Gastroesophageal sphincter (tissue), 4 donors: Measurements from ENCODE around the gene FUT8. TPM values are rescaled to one million over a fixed set of nuclear protein-coding genes. Genes with fewer than 3 reads are reported as not detected.

Experiments used
- ATAC-seq: fragments of 150-250 bp; one replicate; pipeline ENCODE4 v1.9.1; 2016; ENCODE audit warnings: mild to moderate bottlenecking, moderate library complexity
- H3K27ac ChIP-seq, 4 donors: fragments of 200-600 bp; sonication (generic) in 3 of 4; 1 replicate in 3 of 4; 2 replicates in 1 of 4; pipeline ENCODE4 v1.5.1; 2016 to 2019
- H3K27me3 ChIP-seq: fragments of 200-600 bp; sonication (generic); one replicate; pipeline ENCODE4 v1.5.1; 2019
- H3K36me3 ChIP-seq, 2 donors: fragments of 200-600 bp; sonication (generic); one replicate each; pipeline ENCODE4 v1.5.1; 2019; ENCODE audit warnings: control low read depth in 1 of 2
- H3K4me1 ChIP-seq, 3 donors: fragments of 200-600 bp; sonication (generic); 1 replicate in 2 of 3; 2 replicates in 1 of 3; pipeline ENCODE4 v1.5.1; 2016 to 2019; ENCODE audit warnings: control low read depth in 2 of 3
- H3K4me3 ChIP-seq, 2 donors: fragments of 200-600 bp; sonication (generic); one replicate each; pipeline ENCODE4 v1.5.1; 2019; ENCODE audit warnings: mild to moderate bottlenecking in 1 of 2, moderate library complexity in 1 of 2
- H3K9me3 ChIP-seq, 3 donors: fragments of 200-600 bp; sonication (generic); one replicate each; pipeline ENCODE4 v1.5.1; 2017 to 2019; ENCODE audit warnings: control low read depth in 2 of 3
- EP300 ChIP-seq: sonication (generic); formaldehyde crosslinking; IDR thresholded peaks from one replicate; pipeline ENCODE4 v1.6.1; 2017; ENCODE audit warnings: antibody characterized with exemption, mild to moderate bottlenecking
- POLR2A ChIP-seq, 2 donors: fragments of 450-650 bp; IDR thresholded peaks; one replicate each; pipeline ENCODE4 v1.6.1; 2017; ENCODE audit warnings: antibody characterized with exemption in 2 of 2, mild to moderate bottlenecking in 2 of 2, moderate library complexity in 1 of 2
- POLR2AphosphoS5 ChIP-seq: sonication (generic); formaldehyde crosslinking; IDR thresholded peaks from one replicate; pipeline ENCODE4 v1.6.1; 2017; ENCODE audit warnings: antibody characterized with exemption
- WGBS, 2 donors: methylation state at CpG; one replicate each; pipeline ENCODE4 v1.1.5; 2018; ENCODE audit warnings: low coverage in 1 of 2; 5-methylcytosine and 5-hydroxymethylcytosine counted together
- total RNA-seq, 4 donors: library from RNA; depleted of rRNA; stranded (reverse); fragments of >200 nt; gene quantifications; one replicate each; pipeline ENCODE4 v1.1.0, GENCODE V29; 2016
- TF ChIP-seq, protein P1 (sequence below), 4 experiments: fragments of 200-600 bp in 2 of 4; fragments of 450-650 bp in 2 of 4; sonication (generic) in 1 of 4; IDR thresholded peaks; one replicate each; pipeline ENCODE4 v1.5.1; 2017 to 2019; ENCODE audit warnings: antibody characterized with exemption in 4 of 4, mild to moderate bottlenecking in 2 of 4, moderate library complexity in 2 of 4

FUT8 gene
- total RNA-seq, 4 donors from 2014 or later: 16.9 to 35.2 (median 30.8) TPM

DNA sequence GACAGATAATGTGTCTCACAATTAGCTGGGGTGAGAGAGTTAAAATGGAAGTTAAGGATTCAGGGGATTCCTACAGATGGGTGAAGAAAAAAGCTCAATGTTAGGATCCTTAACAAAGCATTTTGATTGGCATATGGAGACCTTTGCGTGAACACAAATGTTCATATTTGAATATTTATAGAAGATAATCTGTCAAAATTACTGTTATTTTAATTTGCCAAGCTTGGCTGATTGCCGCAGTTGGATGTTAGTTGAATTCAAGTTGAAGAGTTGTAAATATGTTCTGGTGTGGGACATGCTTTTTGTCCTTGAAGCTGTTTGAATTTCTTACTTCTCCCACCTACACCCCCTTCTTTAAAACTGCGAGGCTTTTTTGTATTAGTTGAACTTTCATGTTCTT is 91.2 kb downstream of the FUT8 start:
- 73 to 82% methylated on average over 3 of the region's 3 CpGs for WGBS, 2 donors
- TF ChIP-seq, protein P1, sequence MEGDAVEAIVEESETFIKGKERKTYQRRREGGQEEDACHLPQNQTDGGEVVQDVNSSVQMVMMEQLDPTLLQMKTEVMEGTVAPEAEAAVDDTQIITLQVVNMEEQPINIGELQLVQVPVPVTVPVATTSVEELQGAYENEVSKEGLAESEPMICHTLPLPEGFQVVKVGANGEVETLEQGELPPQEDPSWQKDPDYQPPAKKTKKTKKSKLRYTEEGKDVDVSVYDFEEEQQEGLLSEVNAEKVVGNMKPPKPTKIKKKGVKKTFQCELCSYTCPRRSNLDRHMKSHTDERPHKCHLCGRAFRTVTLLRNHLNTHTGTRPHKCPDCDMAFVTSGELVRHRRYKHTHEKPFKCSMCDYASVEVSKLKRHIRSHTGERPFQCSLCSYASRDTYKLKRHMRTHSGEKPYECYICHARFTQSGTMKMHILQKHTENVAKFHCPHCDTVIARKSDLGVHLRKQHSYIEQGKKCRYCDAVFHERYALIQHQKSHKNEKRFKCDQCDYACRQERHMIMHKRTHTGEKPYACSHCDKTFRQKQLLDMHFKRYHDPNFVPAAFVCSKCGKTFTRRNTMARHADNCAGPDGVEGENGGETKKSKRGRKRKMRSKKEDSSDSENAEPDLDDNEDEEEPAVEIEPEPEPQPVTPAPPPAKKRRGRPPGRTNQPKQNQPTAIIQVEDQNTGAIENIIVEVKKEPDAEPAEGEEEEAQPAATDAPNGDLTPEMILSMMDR (IDR thresholded peaks at IDR 0.05): no peak
- TF ChIP-seq EP300 (no peak), POLR2A (IDR thresholded peaks at IDR 0.05) (no peak)
- no peaks in the 10 kb centered on the region for H3K9me3 ChIP-seq
- no peak overlapping the region for H3K27ac ChIP-seq
- H3K4me1 ChIP-seq: peaks cover 0 to 20% (median 0%) of the 10 kb centered on the region in 3 donors
- H3K36me3 ChIP-seq: no peaks in the 10 kb centered on the region
- H3K4me3 ChIP-seq: no peak overlapping the region
- no peaks in the 10 kb centered on the region for H3K27me3 ChIP-seq
- no peak for ATAC-seq

GRCh38 chr14:65506801-65507200 is 94.3 kb downstream of the FUT8 start:
- H3K4me1 ChIP-seq: peaks cover 0 to 14% (median 0%) of the 10 kb centered on the region in 3 donors
- TF ChIP-seq EP300 (no peak), POLR2A (IDR thresholded peaks at IDR 0.05) (no peak), POLR2AphosphoS5 (no peak)
- TF ChIP-seq, protein P1 (IDR thresholded peaks at IDR 0.05): no peak
- H3K27ac ChIP-seq: no peak overlapping the region
- no peaks in the 10 kb centered on the region for H3K27me3 ChIP-seq
- H3K9me3 ChIP-seq: no peaks in the 10 kb centered on the region
- no peak for ATAC-seq
- no peak overlapping the region for H3K4me3 ChIP-seq
- WGBS, 2 donors: 40 to 92% methylated on average over 1 to 2 of the region's 6 CpGs
- no peaks in the 10 kb centered on the region for H3K36me3 ChIP-seq

DNA sequence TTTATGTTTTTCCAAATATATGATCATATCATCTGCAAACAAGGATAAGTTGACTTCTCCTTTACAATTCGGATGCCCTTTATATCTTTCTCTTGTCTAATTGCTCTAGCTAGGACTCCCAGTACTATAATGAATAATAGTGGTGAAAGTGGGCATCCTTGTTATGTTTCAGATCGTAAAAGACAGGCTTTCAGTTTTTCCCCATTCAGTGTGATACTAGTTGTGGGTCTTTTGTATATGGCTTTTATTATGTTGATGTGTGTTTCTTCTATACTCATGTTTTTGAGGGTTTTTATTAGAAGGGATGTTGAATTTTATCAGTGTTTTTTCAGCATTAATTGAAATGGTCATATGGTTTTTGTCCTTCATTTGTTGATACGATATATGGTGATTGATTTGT is 97.3 kb downstream of the FUT8 start:
- Histone ChIP-seq H3K36me3 (no peaks in the 10 kb centered on the region), H3K4me3 (no peak overlapping the region), H3K27me3 (no peaks in the 10 kb centered on the region), H3K27ac (no peak overlapping the region), H3K4me1 (no peaks in the 10 kb centered on the region), H3K9me3 (no peaks in the 10 kb centered on the region)
- TF ChIP-seq POLR2AphosphoS5 (no peak), POLR2A (IDR thresholded peaks at IDR 0.05) (no peak), EP300 (no peak)
- TF ChIP-seq, protein P1 (IDR thresholded peaks at IDR 0.05): no peak
- no peak for ATAC-seq
- 94 to 95% methylated on average over 3 of the region's 3 CpGs for WGBS, 2 donors

GRCh38 chr14:65513671-65514070 is 101.1 kb downstream of the FUT8 start:
- WGBS, 2 donors: 94 to 100% methylated on average over 1 to 5 of the region's 5 CpGs
- no peaks in the 10 kb centered on the region for H3K4me1 ChIP-seq
- H3K36me3 ChIP-seq: no peaks in the 10 kb centered on the region
- no peak overlapping the region for H3K4me3 ChIP-seq
- H3K27me3 ChIP-seq: no peaks in the 10 kb centered on the region
- no peak overlapping the region for H3K27ac ChIP-seq
- no peak for ATAC-seq
- no peak for TF ChIP-seq POLR2A (IDR thresholded peaks at IDR 0.05)
- no peak for TF ChIP-seq EP300
- TF ChIP-seq POLR2AphosphoS5: no peak
- TF ChIP-seq, protein P1 (IDR thresholded peaks at IDR 0.05): no peak
- H3K9me3 ChIP-seq: no peaks in the 10 kb centered on the region

GRCh38 chr14:65517635-65518542 is 105.4 kb downstream of the FUT8 start:
- H3K9me3 ChIP-seq: no peaks in the 10 kb centered on the region
- no peaks in the 10 kb centered on the region for H3K4me1 ChIP-seq
- no peak for ATAC-seq
- H3K27ac ChIP-seq: no peak overlapping the region
- H3K4me3 ChIP-seq: no peak overlapping the region
- no peaks in the 10 kb centered on the region for H3K27me3 ChIP-seq
- no peaks in the 10 kb centered on the region for H3K36me3 ChIP-seq
- TF ChIP-seq POLR2A (IDR thresholded peaks at IDR 0.05): no peak
